ENCODE results near the gene HAUS7. TPM values are rescaled to one million over a fixed set of nuclear protein-coding genes. Genes with fewer than 3 reads are reported as not detected.

The HAUS7 gene
- total and polyA plus RNA-seq, 2 of the 8 experiments (the other 6 are each of a cell fraction or from before 2014, with no cell fraction given), result 45.4 to 54.0 TPM

DNA sequence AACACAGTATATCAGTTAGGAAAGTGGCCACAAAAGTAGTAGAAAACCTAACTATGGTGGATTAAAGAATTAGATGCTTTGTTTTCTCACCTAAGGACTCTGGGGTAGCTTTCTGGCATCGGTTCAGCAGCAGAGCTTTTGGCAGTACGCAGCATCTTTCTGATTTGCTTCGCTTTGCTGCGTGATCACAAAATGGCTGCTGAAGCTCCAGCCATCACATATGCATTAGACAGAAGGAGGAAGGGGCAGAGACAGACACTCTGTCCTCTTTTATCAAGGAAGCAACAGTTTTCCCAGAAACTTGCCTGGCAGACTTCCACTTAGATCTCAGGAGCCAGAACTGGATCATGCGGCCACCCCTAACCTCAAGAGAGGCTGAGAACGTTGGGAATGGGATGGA, 39.6 kb downstream of the HAUS7 start:
- Histone ChIP-seq H3K9me3 (ENCODE audit: insufficient read depth in 2 of 2, low read depth in 1 of 2, low read length in 1 of 2) (no peaks in the 10 kb centered on the region), H2BK12ac (ENCODE audit: low read depth, low read length) (no peak overlapping the region), H3K4me1 (replicated peaks in 1 of 4; ENCODE audit: control insufficient read depth in 3 of 4, insufficient read depth in 4 of 4, low read length in 3 of 4) (no peaks in the 10 kb centered on the region), H2BK5ac (ENCODE audit: low read depth, low read length) (no peak overlapping the region), H3K23ac (ENCODE audit: insufficient read length) (no peak overlapping the region), H3K4me3 (ENCODE audit: extremely low read depth in 1 of 4, insufficient read depth in 2 of 4, low read depth in 3 of 4, low read length in 4 of 4) (no peak overlapping the region), H4K5ac (ENCODE audit: insufficient read length, low read depth, low read length) (no peak overlapping the region), H2BK20ac (ENCODE audit: low read length) (no peak overlapping the region), H3K36me3 (ENCODE audit: control insufficient read depth in 2 of 4, insufficient read depth in 4 of 4, low read length in 3 of 4) (no peaks in the 10 kb centered on the region), H3K9ac (replicated peaks in 1 of 4; ENCODE audit: extremely low read depth in 1 of 4, low read depth in 3 of 4, low read length in 3 of 4) (no peak overlapping the region), H3K4ac (replicated peaks; ENCODE audit: insufficient read length, low read depth, low read length) (no peak overlapping the region), H2BK120ac (replicated peaks; ENCODE audit: low read depth, low read length) (no peak overlapping the region), H3K23me2 (ENCODE audit: low read depth, low read length) (no peaks in the 10 kb centered on the region), H4K91ac (replicated peaks; ENCODE audit: insufficient read length, low read length) (no peak overlapping the region), H4K20me1 (replicated peaks in 1 of 2; ENCODE audit: control insufficient read depth in 1 of 2, insufficient read depth in 2 of 2, low read length in 2 of 2) (no peaks in the 10 kb centered on the region), H3K4me2 (ENCODE audit: insufficient read depth in 1 of 2, low read depth in 2 of 2, low read length in 2 of 2) (no peak overlapping the region), H3K56ac (replicated peaks; ENCODE audit: insufficient read length, low read depth, low read length) (no peak overlapping the region), H3K79me1 (ENCODE audit: low read depth, low read length) (no peaks in the 10 kb centered on the region), H3K27ac (ENCODE audit: low read depth, low read length) (no peak overlapping the region), H2BK15ac (ENCODE audit: low read length) (no peak overlapping the region), H4K8ac (ENCODE audit: extremely low read depth, insufficient read depth, low read length) (no peak overlapping the region), H2AK5ac (ENCODE audit: low read depth, low read length) (no peak overlapping the region), H3K27me3 (replicated peaks in 1 of 4; ENCODE audit: control insufficient read depth in 3 of 4, extremely low read depth in 1 of 4, insufficient read depth in 3 of 4, low read length in 3 of 4) (no peaks in the 10 kb centered on the region), H3K79me2 (ENCODE audit: control insufficient read depth in 1 of 2, insufficient read depth in 2 of 2, low read length in 2 of 2) (no peaks in the 10 kb centered on the region), H3K14ac (ENCODE audit: insufficient read length) (no peak overlapping the region), H2AFZ (ENCODE audit: low read length) (no peak overlapping the region), H3K18ac (ENCODE audit: extremely low read depth, low read length) (no peak overlapping the region)
- ChIA-PET CTCF (ENCODE audit: partially characterized antibody) (no interaction called here), POLR2A (ENCODE audit: partially characterized antibody) (no interaction called here)
- WGBS, 2 experiments (ENCODE audit: extremely low coverage in 1 of 2, insufficient coverage in 1 of 2, insufficient read length in 1 of 2, insufficient replicate concordance in 2 of 2, low coverage in 1 of 2, low lambda C conversion rate in 2 of 2, missing lambda C conversion rate in 1 of 2), result 87% methylated on average over 6 of the region's 6 CpGs; no CpG with 5 or more reads in 1 of the 2 experiments
- no peak for FAIRE-seq
- no peak for DNase-seq (ENCODE audit: low read depth in 1 of 2, low spot score in 2 of 2)
- TF ChIP-seq NANOG (IDR thresholded peaks at IDR 0.05; ENCODE audit: insufficient read depth, low read depth, low read length, poor library complexity, severe bottlenecking), result no peak
- no peak for TF ChIP-seq CTBP2 (IDR thresholded peaks at IDR 0.05; ENCODE audit: borderline replicate concordance, insufficient read depth, insufficient read length, low read length)
- no peak for TF ChIP-seq SP2 (IDR thresholded peaks at IDR 0.05; ENCODE audit: low read length)
- TF ChIP-seq NRF1 (IDR thresholded peaks at IDR 0.05; ENCODE audit: low read depth, low read length), result no peak
- no peak for TF ChIP-seq RXRA (IDR thresholded peaks at IDR 0.05; ENCODE audit: insufficient read depth, low read depth, low read length)
- no peak for TF ChIP-seq RBBP5 (IDR thresholded peaks at IDR 0.05; ENCODE audit: borderline replicate concordance, low read depth, low read length)
- no peak for TF ChIP-seq CBX8 (IDR thresholded peaks at IDR 0.05; ENCODE audit: borderline replicate concordance, low read depth, low read length)
